PC-3 (cell line): ENCODE results near the gene TBX5. TPM values are rescaled to one million over a fixed set of nuclear protein-coding genes. Genes with fewer than 3 reads are reported as not detected.
A peak's percentile ranks its signal among the peaks of the same experiment; 100 is the strongest.

Source experiments
- ATAC-seq: fragments of 200-7000 bp; cut with Tn5 transposase; 2 replicates; pipeline ENCODE4 v1.9.1; 2020; ENCODE audit warnings: mild to moderate bottlenecking, moderate library complexity
- BruUV-seq: library from RNA; stranded (reverse); fragments of 400-500 nt; replicated peaks from 2 replicates; lab custom pipeline; 2021; lab: Mats Ljungman, UMichigan
- CTCF ChIA-PET: fragments of 300-600 bp; sonication (Branson Sonifier 250); formaldehyde crosslinking; loops from one replicate; lab custom pipeline; 2022; ENCODE audit warnings: antibody characterized with exemption; lab: Charles Lee
- POLR2A ChIA-PET: fragments of 300-600 bp; sonication (Branson Sonifier 250); formaldehyde crosslinking; loops from one replicate; lab custom pipeline; 2022; ENCODE audit warnings: antibody characterized with exemption; ENCODE audit not compliant: unreplicated experiment; lab: Charles Lee
- DNase-seq: peaks from one replicate; pipeline ENCODE4 v3.0.0-alpha.2; 2015
- H2AFZ ChIP-seq: fragments of 300-600 bp; sonication (generic); 2 replicates; pipeline ENCODE4 v1.6.0; 2016; ENCODE audit warnings: antibody characterized with exemption, low read length
- H3F3A ChIP-seq: fragments of 300-600 bp; sonication (generic); one replicate; pipeline ENCODE4 v1.6.0; 2017; ENCODE audit warnings: antibody characterized with exemption, low read length, control low read depth, mild to moderate bottlenecking; ENCODE audit not compliant: unreplicated experiment
- H3K27ac ChIP-seq: fragments of 300-600 bp; sonication (generic); 2 replicates; pipeline ENCODE4 v1.5.1; 2016; ENCODE audit warnings: mild to moderate bottlenecking, low read length
- H3K27me3 ChIP-seq: fragments of 300-600 bp; sonication (generic); 2 replicates; pipeline ENCODE4 v1.6.1; 2016; ENCODE audit warnings: low read length, mixed read lengths
- H3K36me3 ChIP-seq: fragments of 300-600 bp; sonication (generic); 2 replicates; pipeline ENCODE4 v1.6.1; 2016; ENCODE audit warnings: low read depth, mixed run types, low read length, mixed read lengths
- H3K4me1 ChIP-seq: fragments of 300-600 bp; sonication (generic); 2 replicates; pipeline ENCODE4 v1.5.1; 2016; ENCODE audit warnings: low read length; ENCODE audit not compliant: insufficient read depth
- H3K4me2 ChIP-seq: fragments of 300-600 bp; sonication (generic); 2 replicates; pipeline ENCODE4 v1.6.0; 2016; ENCODE audit warnings: low read length
- H3K4me3 ChIP-seq: fragments of 300-600 bp; sonication (generic); 2 replicates; pipeline ENCODE4 v1.5.1; 2016; ENCODE audit warnings: mild to moderate bottlenecking, low read length, mixed read lengths
- H3K79me2 ChIP-seq: fragments of 300-600 bp; sonication (generic); 2 replicates; pipeline ENCODE4 v1.6.1; 2017; ENCODE audit warnings: low read length, mixed read lengths
- H3K9ac ChIP-seq: fragments of 300-600 bp; sonication (generic); 2 replicates; pipeline ENCODE4 v1.6.0; 2016; ENCODE audit warnings: mild to moderate bottlenecking, low read length
- H3K9me2 ChIP-seq: fragments of 300-600 bp; sonication (generic); replicated peaks from 2 replicates; pipeline ENCODE4 v1.6.1; 2016; ENCODE audit warnings: mixed run types, low read length, mixed read lengths
- H3K9me3 ChIP-seq: fragments of 300-600 bp; sonication (generic); 2 replicates; pipeline ENCODE4 v1.6.1; 2016; ENCODE audit warnings: low read length, mixed read lengths
- H4K20me1 ChIP-seq: fragments of 300-600 bp; sonication (generic); 2 replicates; pipeline ENCODE4 v1.6.1; 2016; ENCODE audit warnings: low read length, mixed read lengths
- CTCF ChIP-seq: fragments of 300-600 bp; sonication (generic); conservative IDR thresholded peaks from 2 replicates; pipeline ENCODE4 v1.5.1; 2017; ENCODE audit warnings: antibody characterized with exemption, low read depth, mild to moderate bottlenecking, low read length
- EZH2 ChIP-seq: fragments of 300-600 bp; sonication (generic); IDR thresholded peaks from one replicate; pipeline ENCODE4 v1.6.1; 2017; ENCODE audit warnings: antibody characterized with exemption, mild to moderate bottlenecking, low read length; ENCODE audit not compliant: unreplicated experiment
- EZH2phosphoT487 ChIP-seq: fragments of 300-600 bp; sonication (generic); IDR thresholded peaks from 2 replicates; pipeline ENCODE4 v1.6.1; 2018; ENCODE audit warnings: mild to moderate bottlenecking, antibody characterized with exemption, low read length, borderline replicate concordance
- intact Hi-C: fragments of 100-400 bp; cut with micrococcal nuclease; formaldehyde crosslinking; loops from 2 replicates; pipeline ENCODE4 v1.9.0; 2023
- total RNA-seq: library from RNA; depleted of rRNA; stranded (reverse); fragments of >200 nt; gene quantifications from 2 replicates; pipeline ENCODE4 v1.2.3, GENCODE V29; 2014

Gene TBX5
- total RNA-seq, 1 experiment from 2014 or later = not detected

- Histone ChIP-seq H3K27ac (no peak overlapping the region), H3K4me3 (no peak overlapping the region), H3K27me3 (peaks cover 80% of the 10 kb centered on the region), H3K36me3 (no peaks in the 10 kb centered on the region), H3K9ac (no peak overlapping the region), H3K4me2 (no peak overlapping the region), H3K9me2 (no peaks in the 10 kb centered on the region), H3K79me2 (no peaks in the 10 kb centered on the region), H3K9me3 (no peaks in the 10 kb centered on the region), H2AFZ (no peak overlapping the region), H4K20me1 (no peaks in the 10 kb centered on the region), H3F3A (no peaks in the 10 kb centered on the region), H3K4me1 (no peaks in the 10 kb centered on the region)
- TF ChIP-seq EZH2phosphoT487 = no peak
- no peak for TF ChIP-seq EZH2
- no peak for TF ChIP-seq CTCF
- no peak for DNase-seq
- ChIA-PET CTCF (no interaction called here), POLR2A (no interaction called here)
- ATAC-seq = no peak
- BruUV-seq = no TSS peak
- intact Hi-C loops = no loop called here
Measured at GRCh38 chr12:114414866-114415524, 9.1 kb upstream of the TBX5 start.

- no peak overlapping the region for H3K4me2 ChIP-seq
- no peak overlapping the region for H3K4me3 ChIP-seq
- DNase-seq (no peak), ATAC-seq (no peak)
- intact Hi-C loops = no loop called here
- no peak overlapping the region for H2AFZ ChIP-seq
- H3K79me2 ChIP-seq = no peaks in the 10 kb centered on the region
- H3K36me3 ChIP-seq = no peaks in the 10 kb centered on the region
- no peaks in the 10 kb centered on the region for H3K4me1 ChIP-seq
- CTCF ChIA-PET = no interaction called here
- no peaks in the 10 kb centered on the region for H3K9me2 ChIP-seq
- H3K9me3 ChIP-seq = no peaks in the 10 kb centered on the region
- H3K27ac ChIP-seq = no peak overlapping the region
- POLR2A ChIA-PET = no interaction called here
- no peak overlapping the region for H3K9ac ChIP-seq
- BruUV-seq = no TSS peak
- peaks cover 81% of the 10 kb centered on the region for H3K27me3 ChIP-seq
- TF ChIP-seq EZH2 (peak; percentile 51), EZH2phosphoT487 (no peak), CTCF (no peak)
- no peaks in the 10 kb centered on the region for H4K20me1 ChIP-seq
- no peaks in the 10 kb centered on the region for H3F3A ChIP-seq
Measured at GRCh38 chr12:114414031-114414865, 8.3 kb upstream of the TBX5 start.
